RPMI7951 (cell line): ENCODE data around the gene DDX4. TPM values are rescaled to one million over a fixed set of nuclear protein-coding genes. Genes with fewer than 3 reads are reported as not detected.

Experiments used
- DNase-seq: peaks from one replicate; pipeline ENCODE4 v3.0.0-alpha.2; 2012; ENCODE audit warnings: low read depth
- total RNA-seq: library from RNA; depleted of rRNA; stranded (reverse); fragments of >200 nt; shearing (Covaris generic); gene quantifications from 2 replicates; pipeline ENCODE4 v1.2.3, GENCODE V29; 2014

Gene DDX4
- total RNA-seq, 1 experiment from 2014 or later = not detected

DNA sequence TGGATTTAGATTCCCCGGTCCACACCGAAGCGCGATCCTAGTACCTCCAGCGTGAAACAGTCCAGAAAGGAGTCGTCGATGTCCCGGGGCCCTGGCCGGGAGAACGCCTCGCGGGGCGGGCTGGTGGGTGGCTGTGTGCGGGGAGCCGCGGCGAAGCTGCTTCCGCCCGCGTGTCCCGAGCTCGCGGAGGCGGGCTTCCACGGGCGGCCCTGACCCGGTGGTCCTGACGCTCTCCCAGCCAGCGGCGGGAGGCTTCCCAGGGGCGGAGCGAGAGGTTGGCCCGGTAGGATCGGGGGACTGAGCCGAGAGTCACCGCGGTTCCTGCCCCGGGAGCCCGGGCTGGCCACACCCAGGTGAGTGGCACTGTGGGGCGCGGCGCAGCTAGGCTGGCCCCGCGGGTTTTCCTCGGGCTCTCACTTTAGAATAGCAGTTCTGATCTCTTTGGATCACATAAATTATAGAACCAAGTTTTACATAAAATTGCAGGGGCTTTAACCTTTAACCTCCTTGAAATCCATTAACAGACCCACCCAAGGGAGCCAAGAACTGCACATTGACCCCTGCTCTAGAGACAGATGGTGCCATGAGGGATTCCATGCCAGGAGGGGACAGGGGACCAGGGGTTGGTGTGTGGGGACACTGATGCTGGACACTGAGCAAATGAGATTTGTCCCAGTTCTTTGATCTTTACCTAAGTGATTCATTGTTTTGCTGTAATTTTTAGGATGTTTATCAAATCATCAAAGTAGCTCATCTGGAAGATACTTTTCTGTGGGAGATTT, 84.1 kb downstream of the DDX4 start:
- DNase-seq = peak; percentile 1

DNA sequence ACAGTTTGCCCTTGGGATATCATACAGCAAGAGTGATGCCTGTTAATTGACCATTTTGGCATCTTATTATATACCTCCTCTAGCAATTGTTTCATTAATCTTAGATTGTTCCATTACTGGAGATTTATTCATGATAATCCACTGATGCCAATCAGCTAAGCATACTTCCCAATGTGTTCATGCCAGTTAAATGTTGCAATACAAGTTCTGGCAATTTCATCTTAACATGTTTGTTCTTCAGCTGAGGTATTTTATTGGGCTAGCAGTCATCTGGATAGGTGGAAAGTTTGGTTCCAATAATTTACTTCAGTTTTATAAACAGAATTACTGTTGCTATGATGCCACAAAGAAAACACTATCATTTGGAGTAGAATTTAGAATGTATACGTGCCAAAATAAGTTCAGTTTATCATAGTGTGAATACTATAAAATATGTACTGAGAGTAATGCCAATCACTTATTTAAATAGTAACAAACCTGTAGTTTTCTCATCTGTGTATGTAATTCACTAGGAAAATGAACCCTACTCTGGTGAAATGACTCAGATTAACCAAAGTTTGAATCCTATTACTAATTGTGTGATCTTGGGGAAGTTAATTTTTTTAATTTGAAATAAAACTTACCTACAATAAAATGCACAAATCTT, 85.4 kb downstream of the DDX4 start:
- DNase-seq = no peak

DNA sequence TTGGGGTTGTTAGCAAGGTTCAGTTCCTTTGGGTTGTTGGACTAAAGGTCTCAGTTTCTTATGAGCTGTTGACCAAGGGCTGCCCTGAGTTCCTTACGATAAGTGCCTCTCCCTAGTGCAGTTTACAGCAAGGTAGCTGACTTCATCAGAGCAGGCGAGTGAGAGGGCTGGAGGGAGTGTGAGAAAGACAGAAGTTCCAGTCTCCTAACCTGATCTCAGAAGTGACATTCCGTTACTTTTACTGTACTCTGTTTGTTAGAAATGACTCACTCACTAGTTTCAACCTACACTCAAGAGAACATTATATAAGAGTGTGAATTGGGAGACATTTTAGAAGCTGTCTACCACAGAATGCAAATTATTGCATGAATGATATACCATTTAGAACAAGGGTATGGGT, 92.1 kb downstream of the DDX4 start:
- DNase-seq = no peak

DNA sequence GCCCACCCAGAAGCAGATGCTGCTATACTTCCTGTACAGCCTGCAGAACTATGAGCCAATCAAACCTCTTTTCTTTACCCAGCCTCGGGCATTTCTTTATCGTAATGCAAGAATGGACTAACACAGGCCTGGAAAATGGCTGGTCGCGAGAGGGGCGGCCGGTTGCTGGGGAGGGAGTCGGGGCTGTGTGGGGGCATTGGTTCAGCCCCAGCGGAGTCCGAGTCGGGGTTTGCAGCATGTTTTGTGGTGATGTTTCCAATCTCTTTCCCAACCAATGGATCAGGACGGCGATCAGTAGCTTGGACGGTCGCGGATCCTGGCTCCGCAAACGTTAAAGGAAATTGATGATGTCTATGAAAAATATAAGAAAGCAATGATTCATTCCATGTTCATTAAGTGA, 94.6 kb downstream of the DDX4 start:
- no peak for DNase-seq

DNA sequence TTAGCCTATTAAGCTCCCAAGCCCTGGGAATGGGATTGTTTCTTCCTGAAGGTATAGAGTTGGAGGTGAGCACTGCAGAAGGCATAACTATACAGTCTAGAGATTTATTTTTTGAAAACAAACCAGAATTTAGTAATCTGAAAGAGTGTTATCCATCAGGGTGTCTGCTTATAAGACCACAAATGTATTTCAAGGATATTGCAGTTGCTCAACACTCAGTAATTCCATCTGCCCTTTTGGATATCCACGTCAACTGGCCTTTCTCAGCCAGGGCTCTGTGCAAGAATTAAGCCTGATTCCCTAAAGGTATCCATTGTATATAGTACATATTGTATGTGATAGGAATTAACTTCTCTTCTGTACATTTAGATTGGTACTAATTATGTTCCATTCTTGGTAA, 98.3 kb downstream of the DDX4 start:
- DNase-seq = no peak

DNA sequence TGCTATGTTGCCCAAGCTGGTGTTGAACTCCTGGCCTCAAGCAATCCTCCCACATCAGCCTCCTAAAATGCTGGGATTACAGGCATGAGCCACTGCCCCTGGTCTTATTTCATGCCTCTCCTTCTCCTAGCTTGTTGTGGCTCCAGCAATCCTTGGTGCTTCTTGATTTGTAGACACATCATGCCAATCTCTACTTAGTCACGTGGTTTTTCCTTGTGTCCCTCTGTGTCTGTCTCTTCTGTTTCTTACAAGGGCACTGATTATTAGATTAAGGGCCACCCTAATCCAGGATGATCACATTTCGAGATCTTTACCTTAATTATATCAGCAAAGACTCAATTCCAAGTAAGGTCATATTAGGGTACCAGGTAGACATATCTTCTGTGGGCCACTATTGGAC, 104.1 kb downstream of the DDX4 start:
- DNase-seq = no peak

DNA sequence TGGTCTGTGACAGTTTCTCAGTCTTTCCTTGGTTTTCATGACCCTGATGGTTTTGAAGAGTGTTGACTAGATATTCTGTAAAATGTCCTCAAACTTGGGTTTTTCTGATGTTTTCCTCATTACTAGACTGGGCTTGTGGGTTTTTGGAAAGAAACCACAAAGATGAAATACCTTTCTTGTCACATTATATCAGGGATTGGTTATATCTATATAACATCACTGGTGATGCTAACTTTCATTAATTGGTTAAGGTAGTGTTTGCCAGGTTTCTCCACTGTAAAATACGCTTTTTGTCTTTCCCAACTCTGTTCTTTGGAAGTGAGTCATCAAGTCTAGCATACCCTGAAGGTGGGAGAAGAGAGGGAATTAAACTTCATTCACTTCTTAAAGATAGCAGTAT, 110.0 kb downstream of the DDX4 start:
- peak; percentile 51 for DNase-seq

DNA sequence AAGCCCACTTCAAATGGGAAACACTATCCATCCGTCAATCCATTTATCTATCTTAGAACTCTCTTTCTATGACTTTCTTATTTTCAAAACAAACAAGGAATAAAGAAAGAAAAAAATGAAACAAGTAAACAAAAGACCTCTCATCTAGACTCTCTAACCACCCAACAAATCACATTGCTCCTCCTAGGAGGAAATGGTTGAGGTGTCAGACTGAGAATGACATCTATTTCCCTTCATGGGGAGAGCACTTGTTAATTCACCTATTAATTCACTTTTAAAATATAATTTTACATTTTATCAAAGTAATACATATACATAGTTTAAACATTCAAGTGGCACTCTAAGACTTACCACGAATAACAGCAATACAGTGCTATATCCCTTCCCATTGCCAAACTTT, 110.9 kb downstream of the DDX4 start:
- DNase-seq = no peak

DNA sequence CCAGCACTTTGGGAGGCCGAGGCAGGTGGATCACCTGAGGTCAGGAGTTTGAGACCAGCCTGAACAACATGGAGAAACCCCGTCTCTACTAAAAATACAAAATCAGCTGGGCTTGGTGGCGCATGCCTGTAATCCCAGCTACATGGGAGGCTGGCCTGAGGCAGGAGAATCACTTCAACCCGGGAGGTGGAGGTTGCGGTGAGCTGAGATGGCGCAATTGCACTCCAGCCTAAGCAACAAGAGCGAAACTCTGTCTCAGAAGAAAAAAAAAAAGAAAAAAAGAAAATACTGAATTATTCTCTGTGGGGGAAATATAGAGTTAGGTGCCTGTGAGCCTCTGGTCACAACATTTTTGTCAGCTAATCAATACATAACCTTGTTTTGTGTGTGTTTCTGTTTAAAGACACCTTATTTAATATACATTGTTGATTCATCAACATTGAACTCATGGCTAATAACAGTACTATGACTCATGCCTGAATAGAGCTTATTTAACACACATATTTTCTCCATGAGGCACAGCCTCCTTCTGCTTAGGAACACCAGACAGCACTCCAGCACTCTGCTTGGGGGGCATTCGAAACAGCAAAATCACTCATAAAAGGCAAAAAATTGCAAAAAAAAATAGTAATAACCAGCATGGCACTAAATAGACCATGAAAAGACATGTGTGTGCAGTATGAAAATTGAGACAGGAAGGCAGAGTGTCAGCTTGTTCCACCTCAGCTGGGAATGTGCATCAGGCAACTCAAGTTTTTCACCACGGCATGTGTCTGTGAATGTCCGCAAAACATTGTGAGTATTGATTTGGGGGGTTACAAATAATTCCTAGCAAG, 113.2 kb downstream of the DDX4 start, which contains the start of gene IL31RA:
IL31RA (plus strand) TSS at position 519 of the 836 bp plus-strand sequence; CDS start at position 733, 214 bp downstream.
- peak; percentile 75 for DNase-seq

DNA sequence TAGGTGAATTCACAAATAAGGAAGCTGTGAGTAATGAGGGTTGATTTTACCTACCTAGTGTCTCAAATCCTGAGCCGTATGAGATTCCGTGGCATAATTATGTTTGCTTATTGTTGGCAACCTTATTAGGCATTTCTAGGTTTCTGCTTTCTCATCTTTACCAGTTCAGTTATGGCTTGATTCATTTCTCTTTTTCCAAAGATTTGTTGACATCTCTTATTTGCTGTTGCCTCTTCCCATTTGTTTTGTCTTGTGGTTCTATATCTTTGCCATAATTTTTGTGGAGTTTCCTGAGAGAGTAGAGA, 113.8 kb downstream of the DDX4 start:
- DNase-seq = no peak

DNA sequence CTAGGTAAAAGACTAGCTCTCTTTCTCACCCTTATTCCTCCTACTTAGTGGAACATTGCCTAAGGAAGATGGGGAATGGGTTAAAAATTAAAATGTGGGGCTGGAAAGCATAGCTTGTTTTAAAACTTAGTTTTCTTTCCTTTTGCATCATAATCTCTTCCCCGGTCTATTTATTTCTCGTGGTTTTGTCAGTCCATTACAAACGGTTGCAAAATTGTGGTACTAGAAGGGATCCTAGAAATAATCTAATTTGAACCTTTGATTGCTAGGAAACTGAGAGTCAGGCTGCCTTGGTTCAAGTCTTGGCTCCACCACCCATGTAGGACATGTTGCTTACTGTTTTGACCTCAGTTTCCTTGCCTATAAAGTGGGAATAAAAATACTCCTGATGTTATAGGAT, 114.6 kb downstream of the DDX4 start:
- no peak for DNase-seq

DNA sequence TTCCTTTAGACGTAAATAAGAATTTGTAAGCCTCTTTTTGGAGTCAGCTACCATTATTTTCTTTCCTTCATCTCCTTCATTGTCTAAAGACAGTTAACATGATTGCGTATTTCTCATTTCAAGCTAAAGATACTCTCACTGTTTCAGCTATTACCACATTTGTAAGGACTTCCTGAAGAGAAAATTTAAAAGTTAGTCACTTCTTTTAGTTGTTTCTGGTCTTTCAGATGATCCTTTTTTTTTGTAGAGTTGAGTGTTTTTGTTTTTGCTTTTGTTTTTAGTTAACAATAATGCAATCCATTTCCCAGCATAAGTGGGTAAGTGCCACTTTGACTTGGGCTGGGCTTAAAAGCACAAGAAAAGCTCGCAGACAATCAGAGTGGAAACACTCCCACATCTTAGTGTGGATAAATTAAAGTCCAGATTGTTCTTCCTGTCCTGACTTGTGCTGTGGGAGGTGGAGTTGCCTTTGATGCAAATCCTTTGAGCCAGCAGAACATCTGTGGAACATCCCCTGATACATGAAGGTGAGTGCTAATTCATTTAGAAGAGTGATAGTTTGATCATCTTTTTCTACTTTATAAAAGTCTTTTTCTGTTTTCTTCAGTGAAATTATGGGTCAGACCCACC, 115.3 kb downstream of the DDX4 start:
- DNase-seq = peak; percentile 9

DNA sequence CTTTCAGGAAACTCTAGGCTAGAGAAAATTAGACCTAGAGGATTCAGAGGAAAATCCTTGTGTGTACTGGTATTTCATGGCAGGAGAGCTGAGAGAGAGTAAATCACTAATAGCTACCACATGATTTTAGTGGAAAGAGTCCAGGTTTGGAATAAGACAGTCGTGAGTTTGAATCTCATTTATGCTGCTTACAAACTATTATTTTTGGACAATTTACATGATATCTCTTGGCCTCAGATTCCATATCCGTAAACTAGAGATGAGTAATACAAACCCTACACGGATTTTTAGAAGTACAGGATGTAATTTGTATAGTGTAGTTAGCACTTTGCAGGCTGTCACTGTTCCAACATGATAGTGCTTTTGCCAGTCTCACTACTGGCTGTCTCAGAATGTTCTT, 116.0 kb downstream of the DDX4 start:
- peak; percentile 45 for DNase-seq

DNA sequence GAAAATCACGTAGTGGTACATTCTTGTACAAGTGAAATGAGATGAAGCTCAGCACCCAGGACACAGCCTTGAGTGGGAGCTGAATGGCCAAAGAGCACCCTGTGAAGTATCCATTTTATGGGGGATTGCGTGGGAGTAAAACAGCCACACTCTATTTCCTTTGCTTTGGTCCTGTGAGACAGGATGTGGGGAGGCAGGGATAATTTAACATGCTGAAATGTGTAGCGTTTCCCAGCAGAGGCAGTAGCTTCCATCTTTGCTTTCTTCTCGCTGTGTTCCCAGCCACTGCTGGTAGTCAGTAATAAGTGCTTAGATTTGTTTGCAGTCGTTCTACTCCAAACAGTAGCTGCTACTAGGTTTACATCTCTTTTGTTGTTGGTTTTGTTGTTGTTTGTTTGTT, 117.6 kb downstream of the DDX4 start:
- DNase-seq = peak; percentile 58

DNA sequence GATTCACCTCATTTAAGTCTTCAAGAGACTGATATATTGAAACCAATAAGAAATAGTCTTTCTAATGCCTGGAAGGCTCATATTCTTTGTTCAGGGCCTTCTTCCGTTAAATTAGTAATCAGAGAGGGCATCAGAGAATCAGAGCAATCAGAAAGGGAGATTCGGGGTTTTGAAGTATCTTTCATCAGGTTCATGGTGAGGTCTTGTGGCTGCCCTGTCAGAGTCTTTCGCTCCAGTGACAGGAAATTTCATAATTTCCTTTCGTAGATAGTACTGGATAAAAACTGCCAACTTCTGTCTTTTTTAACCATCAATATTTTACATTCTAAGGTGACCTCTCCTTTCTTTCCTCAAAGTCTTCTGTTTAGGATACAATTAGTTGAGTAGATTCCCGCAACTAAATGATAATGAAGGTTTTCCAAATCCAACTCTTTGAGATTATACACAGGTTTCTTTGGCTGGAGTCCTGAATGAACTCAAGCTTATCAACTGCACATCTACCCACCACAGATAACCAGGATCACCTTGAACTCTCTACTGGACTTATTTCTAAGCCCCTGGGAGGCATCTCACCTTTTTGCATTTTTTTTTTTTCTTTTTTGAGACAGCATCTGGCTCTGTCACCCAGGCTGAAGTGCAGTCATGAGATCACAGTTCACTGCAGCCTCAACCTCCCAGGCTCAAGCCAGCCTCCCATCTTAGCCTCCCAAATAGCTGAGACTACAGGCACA, 118.8 kb downstream of the DDX4 start:
- no peak for DNase-seq

DNA sequence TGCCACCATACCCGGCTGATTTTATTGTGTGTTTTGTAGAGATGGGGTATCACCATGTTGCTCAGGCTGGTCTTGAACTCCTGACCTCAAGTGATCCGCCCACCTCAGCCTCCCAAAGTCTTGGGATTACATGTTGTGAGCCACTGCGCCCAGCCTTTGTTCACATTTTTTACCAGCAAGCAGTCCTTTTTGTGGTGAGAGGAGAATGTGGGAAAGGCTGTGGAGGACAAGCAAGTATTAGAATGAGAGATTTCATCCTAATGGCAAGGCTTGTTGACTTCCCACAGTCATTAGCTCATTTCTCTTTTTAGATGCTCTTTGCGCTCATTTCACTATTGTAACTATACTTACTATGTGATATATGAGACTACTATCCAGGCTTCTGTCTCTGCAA, 119.4 kb downstream of the DDX4 start:
- no peak for DNase-seq

DNA sequence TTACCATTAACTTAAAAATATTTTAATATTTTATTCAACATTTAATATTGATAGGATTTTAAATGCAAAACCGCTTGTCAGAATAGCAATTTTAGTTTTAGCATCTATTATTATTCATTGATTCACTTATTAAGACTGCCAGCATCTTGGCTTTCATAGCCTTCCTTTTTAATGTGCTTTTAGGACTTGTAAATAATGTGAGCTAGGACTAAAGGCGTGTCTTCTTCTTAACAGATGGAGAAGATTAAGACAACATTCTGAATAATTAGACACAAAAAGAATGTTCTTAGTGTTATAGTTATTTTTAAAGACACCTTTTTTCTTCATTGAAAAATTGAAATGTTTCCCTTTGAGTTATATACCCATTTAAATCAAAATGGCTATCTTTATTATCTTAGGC, 120.2 kb downstream of the DDX4 start:
- no peak for DNase-seq

DNA sequence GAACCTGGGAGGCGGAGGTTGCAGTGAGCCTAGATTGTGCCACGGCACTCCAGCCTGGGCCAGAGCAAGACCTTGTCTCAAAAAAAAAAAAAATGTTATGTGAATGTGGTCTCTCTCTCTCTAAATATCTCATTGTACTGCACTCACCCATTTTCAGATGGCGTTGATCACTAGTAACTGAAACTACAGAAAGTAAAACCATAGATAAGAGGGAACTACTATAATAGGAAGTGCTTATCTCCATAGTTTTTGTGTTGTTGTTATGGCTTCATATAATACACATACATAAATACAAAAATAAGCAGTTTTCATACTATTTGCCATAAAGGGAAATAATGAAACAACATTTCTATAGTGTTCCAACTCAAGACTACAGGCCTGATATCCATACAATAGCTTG, 122.4 kb downstream of the DDX4 start:
- no peak for DNase-seq

DNA sequence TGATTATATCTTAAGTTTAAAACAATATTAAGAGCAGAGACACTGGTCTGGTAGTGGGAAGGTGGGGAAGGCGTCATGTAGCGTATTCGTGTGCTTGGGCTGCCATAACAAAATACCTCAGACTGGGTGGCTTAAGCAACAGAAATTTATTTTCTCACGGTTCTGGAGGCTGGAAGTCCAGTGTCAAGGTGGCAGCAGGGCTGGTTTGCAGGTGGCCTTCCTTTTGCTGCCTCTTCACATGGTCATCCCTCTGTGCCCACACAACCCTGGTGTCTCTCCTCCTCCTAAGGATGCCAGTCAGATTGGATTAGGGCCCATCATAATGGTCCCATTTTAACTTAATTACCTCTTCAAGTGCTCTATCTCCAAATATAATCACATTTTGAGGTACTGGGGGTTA, 122.8 kb downstream of the DDX4 start:
- no peak for DNase-seq

DNA sequence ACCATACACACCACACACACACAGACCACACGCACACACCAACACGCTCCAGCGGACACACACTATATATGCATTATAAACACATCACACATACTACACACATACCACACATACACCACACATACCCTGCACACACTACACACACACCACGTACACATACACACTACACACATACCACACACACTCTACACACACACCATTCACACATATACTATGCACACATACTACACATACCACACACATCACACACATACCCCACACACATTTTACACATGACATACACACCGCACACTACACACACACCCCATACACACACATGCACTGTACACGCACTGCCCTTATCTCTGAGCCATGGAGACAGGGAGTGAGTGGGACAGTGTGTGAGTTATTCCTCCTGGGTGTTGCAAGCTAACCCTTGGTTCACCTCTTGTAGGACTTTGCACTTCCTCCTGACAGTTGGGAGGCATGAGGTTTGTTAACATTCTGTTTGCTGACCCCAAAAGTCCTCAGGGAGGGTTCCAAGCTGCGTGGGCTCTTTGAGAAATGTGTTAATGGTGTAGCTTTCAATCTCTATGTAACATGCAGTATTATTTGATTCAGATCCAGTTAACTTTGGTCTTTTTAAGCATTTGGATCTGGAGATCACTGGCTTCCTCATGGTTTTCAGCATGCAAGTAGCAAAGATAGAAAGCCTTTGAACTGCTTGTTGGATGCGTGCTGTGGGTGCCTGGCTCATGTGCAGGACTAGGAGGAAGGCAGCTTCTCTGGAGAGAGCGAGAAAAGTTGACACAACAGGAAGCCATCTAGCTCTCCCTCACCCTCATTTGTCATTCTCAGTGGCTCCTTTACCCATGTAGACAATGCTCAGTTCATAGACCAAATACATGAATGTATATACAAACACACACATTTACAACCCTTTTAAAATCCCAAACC, 127.0 kb downstream of the DDX4 start:
- no peak for DNase-seq

DNA sequence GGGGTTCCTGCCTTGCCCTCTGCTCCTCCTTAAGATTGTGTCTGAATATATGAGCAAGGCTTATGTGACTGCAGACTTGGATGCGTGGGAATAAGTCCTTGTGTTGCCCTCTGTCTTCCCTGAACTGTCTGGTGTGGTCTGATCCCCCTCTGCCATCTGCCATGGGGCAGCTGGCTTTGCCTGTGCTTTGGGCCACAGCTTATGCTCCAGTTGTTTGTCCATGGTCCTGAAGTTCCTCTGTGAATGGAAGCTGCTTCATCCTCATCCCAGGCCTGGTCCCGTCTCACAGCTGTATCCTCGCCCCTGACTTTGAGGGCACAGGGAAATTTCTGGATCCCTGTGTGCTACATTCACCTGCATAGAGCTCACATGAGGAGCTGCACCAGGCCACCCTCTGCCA, 128.0 kb downstream of the DDX4 start:
- peak; percentile 7 for DNase-seq
